Suprapubic skin (tissue), 4 donors: Measurements from ENCODE around the gene FAM83G. TPM values are rescaled to one million over a fixed set of nuclear protein-coding genes. Genes with fewer than 3 reads are reported as not detected.

Source experiments
- DNase-seq, 2 donors: peaks; one replicate each; pipeline ENCODE4 v3.0.0-alpha.2; 2019; ENCODE audit warnings: low spot score in 2 of 2
- H3K27ac ChIP-seq: fragments of 200-600 bp; sonication (generic); one replicate; pipeline ENCODE4 v1.5.1; 2019
- H3K27me3 ChIP-seq: fragments of 200-600 bp; sonication (generic); one replicate; pipeline ENCODE4 v1.5.1; 2019
- H3K36me3 ChIP-seq: fragments of 200-600 bp; sonication (generic); one replicate; pipeline ENCODE4 v1.5.1; 2019
- H3K4me1 ChIP-seq: fragments of 200-600 bp; sonication (generic); one replicate; pipeline ENCODE4 v1.5.1; 2019
- H3K4me3 ChIP-seq: fragments of 200-600 bp; sonication (generic); one replicate; pipeline ENCODE4 v1.5.1; 2019; ENCODE audit warnings: mild to moderate bottlenecking
- H3K9me3 ChIP-seq: fragments of 200-600 bp; sonication (generic); one replicate; pipeline ENCODE4 v1.5.1; 2019
- CTCF ChIP-seq, 2 donors: fragments of 200-600 bp in 1 of 2; fragments of 450-650 bp in 1 of 2; sonication (generic) in 1 of 2; IDR thresholded peaks; one replicate each; pipeline ENCODE4 v1.5.1; 2016 to 2019; ENCODE audit warnings: antibody characterized with exemption in 2 of 2, mild to moderate bottlenecking in 1 of 2, moderate library complexity in 1 of 2
- EP300 ChIP-seq: sonication (generic); formaldehyde crosslinking; IDR thresholded peaks from one replicate; pipeline ENCODE4 v1.6.1; 2017; ENCODE audit warnings: antibody characterized with exemption
- POLR2A ChIP-seq, 2 donors: fragments of 450-650 bp; IDR thresholded peaks; one replicate each; pipeline ENCODE4 v1.6.1; 2017; ENCODE audit warnings: antibody characterized with exemption in 2 of 2, mild to moderate bottlenecking in 2 of 2, moderate library complexity in 2 of 2
- POLR2AphosphoS5 ChIP-seq, 3 donors: sonication (generic); formaldehyde crosslinking; IDR thresholded peaks; one replicate each; pipeline ENCODE4 v1.6.1; 2017; ENCODE audit warnings: antibody characterized with exemption in 3 of 3
- WGBS: methylation state at CpG from one replicate; pipeline ENCODE4 v1.1.5; 2018; 5-methylcytosine and 5-hydroxymethylcytosine counted together
- total RNA-seq, 4 donors: library from RNA; depleted of rRNA; stranded (reverse); fragments of >200 nt; gene quantifications; one replicate each; pipeline ENCODE4 v1.1.0, GENCODE V29; 2016

FAM83G gene
- total RNA-seq, 4 donors from 2014 or later: 205 to 261 (median 210) TPM

GRCh38 chr17:19016297-19016696 lies 11.7 kb upstream of the FAM83G start:
- Histone ChIP-seq H3K4me3 (no peak overlapping the region), H3K27me3 (peaks cover 5% of the 10 kb centered on the region), H3K36me3 (no peaks in the 10 kb centered on the region), H3K4me1 (peaks cover 43% of the 10 kb centered on the region), H3K9me3 (no peaks in the 10 kb centered on the region), H3K27ac (no peak overlapping the region)
- DNase-seq: no peak
- WGBS: 61% methylated on average over 7 of the region's 8 CpGs
- no peak for TF ChIP-seq POLR2AphosphoS5 (IDR thresholded peaks at IDR 0.05)
- no peak for TF ChIP-seq CTCF (IDR thresholded peaks at IDR 0.05)
- no peak for TF ChIP-seq EP300
- no peak for TF ChIP-seq POLR2A (IDR thresholded peaks at IDR 0.05)

- DNase-seq: no peak
- Histone ChIP-seq H3K27ac (no peak overlapping the region), H3K9me3 (no peaks in the 10 kb centered on the region), H3K36me3 (no peaks in the 10 kb centered on the region), H3K4me3 (no peak overlapping the region), H3K27me3 (peaks cover 5% of the 10 kb centered on the region), H3K4me1 (peaks cover 48% of the 10 kb centered on the region)
- WGBS: 77% methylated on average over 7 of the region's 7 CpGs
- no peak for TF ChIP-seq POLR2A (IDR thresholded peaks at IDR 0.05)
- no peak for TF ChIP-seq CTCF (IDR thresholded peaks at IDR 0.05)
- TF ChIP-seq POLR2AphosphoS5 (IDR thresholded peaks at IDR 0.05): no peak
- no peak for TF ChIP-seq EP300
Measured at GRCh38 chr17:19015428-19015827, 10.9 kb upstream of the FAM83G start.

GRCh38 chr17:19014628-19015215 lies 10.2 kb upstream of the FAM83G start:
- H3K9me3 ChIP-seq: no peaks in the 10 kb centered on the region
- 62% methylated on average over 21 of the region's 29 CpGs for WGBS
- peaks cover 48% of the 10 kb centered on the region for H3K4me1 ChIP-seq

GRCh38 chr17:19013806-19014627 lies 9.5 kb upstream of the FAM83G start:
- H3K4me3 ChIP-seq: no peak overlapping the region
- 60% methylated on average over 11 of the region's 11 CpGs for WGBS
- H3K9me3 ChIP-seq: no peaks in the 10 kb centered on the region
- H3K4me1 ChIP-seq: peaks cover 48% of the 10 kb centered on the region
- H3K27ac ChIP-seq: no peak overlapping the region
- DNase-seq: no peak
- no peaks in the 10 kb centered on the region for H3K36me3 ChIP-seq
- no peak for TF ChIP-seq CTCF (IDR thresholded peaks at IDR 0.05)
- TF ChIP-seq POLR2A (IDR thresholded peaks at IDR 0.05): no peak
- TF ChIP-seq POLR2AphosphoS5 (IDR thresholded peaks at IDR 0.05): no peak
- no peak for TF ChIP-seq EP300
- H3K27me3 ChIP-seq: peaks cover 5% of the 10 kb centered on the region

More at GRCh38 chr17:19014628-19015215, 10.2 kb upstream of the FAM83G start:
- no peak overlapping the region for H3K4me3 ChIP-seq
- DNase-seq: no peak
- peak overlapping the region; percentile 14 for H3K27ac ChIP-seq
- H3K27me3 ChIP-seq: peaks cover 5% of the 10 kb centered on the region
- H3K36me3 ChIP-seq: no peaks in the 10 kb centered on the region
- TF ChIP-seq POLR2AphosphoS5 (IDR thresholded peaks at IDR 0.05): no peak
- no peak for TF ChIP-seq EP300
- TF ChIP-seq CTCF (IDR thresholded peaks at IDR 0.05): no peak
- no peak for TF ChIP-seq POLR2A (IDR thresholded peaks at IDR 0.05)

GRCh38 chr17:19013226-19013625 lies 8.7 kb upstream of the FAM83G start:
- Histone ChIP-seq H3K4me3 (no peak overlapping the region), H3K36me3 (no peaks in the 10 kb centered on the region), H3K4me1 (peaks cover 44% of the 10 kb centered on the region), H3K9me3 (no peaks in the 10 kb centered on the region), H3K27me3 (peaks cover 4% of the 10 kb centered on the region), H3K27ac (no peak overlapping the region)
- no peak for DNase-seq
- 98% methylated on average over 11 of the region's 12 CpGs for WGBS
- TF ChIP-seq POLR2A (IDR thresholded peaks at IDR 0.05) (no peak), POLR2AphosphoS5 (IDR thresholded peaks at IDR 0.05) (no peak), EP300 (no peak), CTCF (IDR thresholded peaks at IDR 0.05) (no peak)
